ENCODE data around the gene IL2RA.

IL2RA gene

GRCh38 chr10:6082496-6083395 lies 20.6 kb upstream of the IL2RA start:
- no peak for DNase-seq (ENCODE audit: low read depth)
- TF ChIP-seq, protein P1, sequence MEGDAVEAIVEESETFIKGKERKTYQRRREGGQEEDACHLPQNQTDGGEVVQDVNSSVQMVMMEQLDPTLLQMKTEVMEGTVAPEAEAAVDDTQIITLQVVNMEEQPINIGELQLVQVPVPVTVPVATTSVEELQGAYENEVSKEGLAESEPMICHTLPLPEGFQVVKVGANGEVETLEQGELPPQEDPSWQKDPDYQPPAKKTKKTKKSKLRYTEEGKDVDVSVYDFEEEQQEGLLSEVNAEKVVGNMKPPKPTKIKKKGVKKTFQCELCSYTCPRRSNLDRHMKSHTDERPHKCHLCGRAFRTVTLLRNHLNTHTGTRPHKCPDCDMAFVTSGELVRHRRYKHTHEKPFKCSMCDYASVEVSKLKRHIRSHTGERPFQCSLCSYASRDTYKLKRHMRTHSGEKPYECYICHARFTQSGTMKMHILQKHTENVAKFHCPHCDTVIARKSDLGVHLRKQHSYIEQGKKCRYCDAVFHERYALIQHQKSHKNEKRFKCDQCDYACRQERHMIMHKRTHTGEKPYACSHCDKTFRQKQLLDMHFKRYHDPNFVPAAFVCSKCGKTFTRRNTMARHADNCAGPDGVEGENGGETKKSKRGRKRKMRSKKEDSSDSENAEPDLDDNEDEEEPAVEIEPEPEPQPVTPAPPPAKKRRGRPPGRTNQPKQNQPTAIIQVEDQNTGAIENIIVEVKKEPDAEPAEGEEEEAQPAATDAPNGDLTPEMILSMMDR (IDR thresholded peaks at IDR 0.05; ENCODE audit: low read depth, low read length, missing control alignments), result no peak
- H3K4me3 ChIP-seq (ENCODE audit: low read depth, low read length), result no peak overlapping the region

DNA sequence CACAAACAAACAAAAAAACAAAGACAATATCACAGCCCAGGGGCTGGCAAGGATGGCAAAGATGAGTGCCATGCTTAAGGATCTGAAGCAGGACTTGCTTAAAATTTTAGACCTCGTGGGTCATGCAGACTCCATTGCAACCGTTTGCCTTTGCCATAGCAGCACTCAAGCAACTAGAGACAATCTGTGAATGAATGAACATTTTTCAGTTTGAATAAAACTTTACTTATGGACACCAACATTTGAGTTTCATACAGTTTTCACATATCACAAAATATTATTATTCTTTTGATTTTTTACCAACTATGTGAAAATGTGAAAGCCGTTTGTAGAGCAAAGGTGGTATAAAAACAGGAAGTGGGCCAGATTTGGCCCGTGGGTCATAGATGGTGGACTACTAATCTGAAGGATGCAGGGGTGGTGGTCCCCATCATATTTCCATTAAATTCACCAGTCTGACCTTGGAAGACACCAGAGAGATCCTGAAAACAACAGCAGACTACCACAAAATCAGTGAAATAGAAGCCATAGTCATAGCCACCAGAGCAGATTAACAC lies 18.3 kb upstream of the IL2RA start:
- no peak overlapping the region for H3K4me3 ChIP-seq (ENCODE audit: low read depth, low read length)
- TF ChIP-seq, protein P1 (IDR thresholded peaks at IDR 0.05; ENCODE audit: low read depth, low read length, missing control alignments), result no peak
- no peak for DNase-seq (ENCODE audit: low read depth)

DNA sequence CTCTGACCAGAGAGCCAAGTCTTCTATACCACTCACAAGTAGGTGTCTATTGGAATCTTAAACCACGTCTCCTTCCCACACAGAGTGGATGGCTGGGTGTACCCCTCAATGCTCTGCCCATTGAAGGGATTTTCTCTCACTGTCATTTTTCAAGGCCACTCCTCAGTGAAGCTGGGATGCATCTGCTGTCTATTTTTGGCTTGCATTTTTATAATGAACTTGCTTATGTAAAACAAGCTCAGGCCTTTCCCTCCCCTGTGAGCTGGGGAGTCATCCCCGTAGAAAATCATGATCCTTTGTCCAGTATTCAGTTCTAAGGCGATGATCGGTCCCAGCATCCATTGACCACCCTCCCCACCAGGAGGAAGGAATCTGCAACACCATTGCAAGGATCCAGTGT lies 16.9 kb upstream of the IL2RA start:
- TF ChIP-seq, protein P1 (IDR thresholded peaks at IDR 0.05; ENCODE audit: low read depth, low read length, missing control alignments), result no peak
- no peak for DNase-seq (ENCODE audit: low read depth)
- H3K4me3 ChIP-seq (ENCODE audit: low read depth, low read length), result no peak overlapping the region

- TF ChIP-seq, protein P1 (IDR thresholded peaks at IDR 0.05; ENCODE audit: low read depth, low read length, missing control alignments), result no peak
- H3K4me3 ChIP-seq (ENCODE audit: low read depth, low read length), result no peak overlapping the region
- no peak for DNase-seq (ENCODE audit: low read depth)
These were observed 15.0 kb upstream of the IL2RA start for GRCh38 chr10:6077071-6077675.

- H3K4me3 ChIP-seq (ENCODE audit: low read depth, low read length), result no peak overlapping the region
- no peak for DNase-seq (ENCODE audit: low read depth)
- TF ChIP-seq, protein P1 (IDR thresholded peaks at IDR 0.05; ENCODE audit: low read depth, low read length, missing control alignments), result no peak
These were observed 12.5 kb upstream of the IL2RA start for GRCh38 chr10:6074489-6075301.

DNA sequence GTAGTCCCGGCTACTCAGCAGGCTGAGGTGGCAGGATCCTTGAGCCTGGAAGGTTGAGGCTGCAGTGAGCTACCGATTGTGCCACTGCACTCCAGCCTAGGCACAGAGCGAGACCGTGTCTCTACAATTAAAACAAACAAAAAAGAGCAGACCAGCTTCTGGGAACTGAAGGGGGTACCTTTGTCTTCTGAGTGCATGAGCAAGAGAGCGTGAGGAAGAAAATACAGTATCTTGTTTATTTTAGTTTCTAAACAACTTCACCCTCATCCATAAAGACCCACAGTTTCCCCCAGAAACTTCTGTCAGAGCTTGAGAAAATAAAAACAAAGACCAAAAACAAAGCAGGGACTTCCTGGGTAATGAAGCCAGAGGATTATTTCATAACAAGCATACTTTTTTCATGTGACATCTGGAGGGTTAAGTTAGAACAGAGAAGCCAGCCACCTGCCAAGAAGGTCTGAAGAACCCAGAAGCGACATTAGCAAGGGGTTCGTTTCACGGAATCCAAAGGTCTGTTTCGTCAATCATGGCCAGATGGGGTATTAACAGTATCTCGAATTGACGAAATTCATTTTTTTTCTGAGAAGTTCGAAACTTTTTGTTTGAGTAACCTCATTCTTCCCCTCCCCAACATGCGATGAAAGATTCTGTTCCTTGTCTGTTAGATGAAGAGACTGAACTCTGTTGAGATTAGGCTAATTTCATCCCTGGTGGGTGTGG lies 10.2 kb upstream of the IL2RA start:
- TF ChIP-seq, protein P1 (IDR thresholded peaks at IDR 0.05; ENCODE audit: low read depth, low read length, missing control alignments), result no peak
- H3K4me3 ChIP-seq (ENCODE audit: low read depth, low read length), result peak overlapping the region; percentile 2; the same call in 1 of the 2 replicates
- peak; percentile 49 for DNase-seq (ENCODE audit: low read depth)

Measured in GM12864 (cell line).